HG02588 (cell line): Measurements from ENCODE around the gene POLR2H.

Experiments used
- ATAC-seq: cut with Tn5 transposase; IDR thresholded peaks from one replicate; pipeline ENCODE4 v1.9.1; 2021; ENCODE audit warnings: mild to moderate bottlenecking, moderate library complexity; ENCODE audit not compliant: unreplicated experiment

Gene POLR2H

DNA sequence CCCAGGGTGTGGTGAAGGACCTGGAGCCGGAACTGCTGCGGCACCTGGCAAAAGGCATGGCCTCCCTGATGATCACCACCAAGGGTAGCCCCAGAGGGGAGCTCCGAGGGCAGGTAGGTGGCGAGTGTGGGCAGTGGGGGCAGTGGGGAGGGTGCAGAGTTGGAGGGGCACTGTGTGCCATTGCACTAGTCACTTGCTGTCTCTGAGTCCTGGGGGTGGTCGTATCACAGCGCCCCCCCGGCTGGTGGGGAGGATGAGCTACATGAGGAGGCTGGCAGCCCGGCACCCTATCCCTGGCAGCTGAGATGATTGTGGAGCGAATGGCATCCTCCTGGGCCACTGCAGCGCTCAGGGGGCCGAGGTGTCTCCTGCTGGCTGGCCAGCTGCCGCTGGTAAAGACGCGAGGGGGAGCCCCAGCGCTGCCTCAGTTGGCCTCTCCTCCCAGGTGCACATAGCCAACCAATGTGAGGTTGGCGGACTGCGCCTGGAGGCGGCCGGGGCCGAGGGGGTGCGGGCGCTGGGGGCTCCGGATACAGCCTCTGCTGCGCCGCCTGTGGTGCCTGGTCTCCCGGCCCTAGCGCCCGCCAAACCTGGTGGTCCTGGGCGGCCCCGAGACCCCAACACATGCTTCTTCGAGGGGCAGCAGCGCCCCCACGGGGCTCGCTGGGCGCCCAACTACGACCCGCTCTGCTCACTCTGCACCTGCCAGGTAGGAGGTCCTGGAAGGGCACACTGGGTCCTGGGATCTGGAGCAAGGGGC, 24.7 kb downstream of the POLR2H start:
- ATAC-seq = no peak

- no peak for ATAC-seq
Measured at GRCh38 chr3:184387174-184387714, 25.7 kb downstream of the POLR2H start.

GRCh38 chr3:184388164-184388935, 26.8 kb downstream of the POLR2H start:
- ATAC-seq = no peak

GRCh38 chr3:184388936-184389230, 27.4 kb downstream of the POLR2H start:
- ATAC-seq = no peak

- ATAC-seq = no peak
Measured at GRCh38 chr3:184389384-184389783, 27.9 kb downstream of the POLR2H start.

- ATAC-seq = no peak
Measured at GRCh38 chr3:184389935-184390528, 28.5 kb downstream of the POLR2H start.

DNA sequence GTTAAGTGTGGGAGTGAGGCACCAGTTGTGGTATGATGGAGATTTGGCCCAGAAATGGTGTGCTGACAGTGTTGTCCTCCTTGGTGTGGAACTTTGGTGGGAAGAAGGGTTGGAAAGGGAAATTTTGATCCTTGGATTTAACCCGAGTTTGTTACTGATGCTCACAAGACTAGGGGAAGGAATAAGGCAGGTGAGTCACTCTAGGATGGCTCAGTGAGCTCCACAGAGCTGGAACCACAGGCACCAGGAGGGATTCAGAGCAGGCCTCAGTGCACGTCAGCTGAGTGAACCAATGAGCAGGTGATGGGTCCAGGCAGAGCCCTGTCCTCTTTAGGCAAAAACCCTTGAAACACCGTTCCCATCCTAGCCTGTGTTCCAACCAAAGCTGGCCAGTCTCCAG, 29.8 kb downstream of the POLR2H start:
- ATAC-seq = no peak

DNA sequence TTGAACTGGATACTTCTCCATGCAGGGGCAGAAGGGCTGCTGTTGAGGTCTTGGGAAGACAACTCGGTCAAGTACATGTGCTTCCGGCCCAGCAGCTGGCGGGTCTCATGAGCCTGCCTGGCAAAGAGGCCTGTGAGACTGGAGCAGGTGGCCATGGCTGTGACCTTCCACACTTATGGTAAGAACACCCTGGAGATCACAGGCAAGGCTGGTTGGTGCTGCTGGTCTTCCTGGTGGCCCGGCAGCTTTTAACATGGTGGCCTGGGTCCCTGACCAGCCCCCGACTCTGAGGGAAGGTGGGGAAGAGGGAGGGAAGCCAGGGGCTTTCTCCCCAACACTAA, 33.8 kb downstream of the POLR2H start:
- ATAC-seq = no peak

DNA sequence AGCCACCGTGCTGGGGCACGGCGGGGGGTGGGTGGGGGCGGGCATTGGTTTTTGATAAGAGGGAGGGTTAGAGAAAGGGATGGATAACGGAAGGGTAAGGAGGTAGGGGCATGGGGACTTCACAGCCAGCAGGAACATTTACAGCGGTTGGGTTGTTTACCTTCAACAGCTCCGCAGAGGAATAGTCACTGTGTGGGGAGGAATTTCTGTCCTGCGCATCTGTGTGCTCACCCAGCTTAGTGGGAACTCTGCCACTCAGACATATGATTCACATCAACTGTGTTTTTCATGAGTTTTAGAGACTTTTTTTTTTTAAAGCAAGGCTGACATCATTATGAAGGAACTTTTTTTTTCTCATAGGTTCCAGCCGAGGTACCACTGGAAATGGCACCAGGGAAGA, 37.9 kb downstream of the POLR2H start:
- no peak for ATAC-seq

GRCh38 chr3:184405075-184406030, 43.8 kb downstream of the POLR2H start:
- ATAC-seq = no peak

GRCh38 chr3:184409331-184409926, 47.9 kb downstream of the POLR2H start:
- ATAC-seq = no peak

DNA sequence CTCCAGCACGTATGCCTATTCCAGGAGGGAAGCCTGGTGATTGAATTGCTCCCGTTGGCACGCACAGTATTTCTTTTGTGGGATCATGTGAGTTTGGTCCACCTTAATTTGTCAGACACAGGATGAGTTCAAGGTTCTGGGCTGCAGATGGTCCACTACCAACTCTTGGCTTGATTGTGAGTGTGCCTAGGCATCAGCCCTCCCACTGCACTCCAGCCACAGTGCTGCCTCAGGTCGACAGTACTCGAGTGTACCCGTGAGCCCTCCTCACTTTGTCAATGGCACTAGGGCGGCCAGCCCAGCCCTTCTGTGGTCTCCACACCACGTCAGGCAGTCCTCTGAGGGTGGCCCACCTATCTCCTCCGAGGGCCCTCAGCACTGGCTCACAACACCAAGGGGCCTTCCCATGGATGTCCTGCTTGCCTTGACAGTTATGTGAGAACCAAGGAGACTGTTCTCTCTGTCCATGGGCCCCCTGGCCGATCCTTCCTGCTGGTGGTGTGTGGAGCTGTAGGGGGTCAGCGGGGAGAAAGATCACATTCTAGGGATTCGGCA, 48.5 kb downstream of the POLR2H start:
- no peak for ATAC-seq

DNA sequence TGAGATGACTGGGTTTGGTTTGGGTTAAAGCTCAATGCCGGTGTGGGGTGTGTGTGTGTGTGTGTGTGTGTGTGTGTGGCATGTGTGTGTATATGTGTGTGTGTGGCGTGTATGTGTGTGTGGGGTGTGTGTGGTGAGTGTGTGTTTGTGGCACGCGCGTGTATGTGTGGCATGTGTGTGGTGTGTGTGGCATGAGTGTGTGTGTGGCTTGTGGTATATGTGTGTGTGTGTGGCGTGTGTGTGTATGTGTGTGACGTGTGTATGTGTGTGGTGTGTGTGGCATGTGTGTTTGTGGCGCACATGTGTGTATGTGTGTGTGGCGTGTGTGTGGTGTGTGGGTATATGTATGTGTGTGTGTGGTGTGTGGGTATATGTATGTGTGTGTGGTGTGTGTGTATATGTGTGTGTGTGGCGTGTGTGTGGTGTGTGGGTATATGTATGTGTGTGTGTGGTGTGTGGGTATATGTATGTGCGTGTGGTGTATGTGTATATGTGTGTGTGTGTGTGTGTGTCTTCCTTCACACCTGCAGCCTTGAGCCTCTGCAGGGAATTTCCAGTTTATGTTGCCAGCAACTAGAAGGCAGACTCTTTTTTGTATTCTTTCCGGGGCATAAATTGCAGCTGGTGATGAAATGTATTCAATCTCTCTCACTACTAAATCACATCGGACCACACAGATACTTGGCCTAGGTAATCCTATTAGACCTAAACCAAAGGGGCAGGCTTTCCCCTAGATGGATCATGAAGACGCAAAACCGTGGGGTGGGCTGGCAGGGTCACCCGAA, 53.1 kb downstream of the POLR2H start:
- ATAC-seq = no peak

GRCh38 chr3:184415203-184415490, 53.6 kb downstream of the POLR2H start:
- ATAC-seq = no peak

GRCh38 chr3:184417619-184418327, 56.3 kb downstream of the POLR2H start:
- peak; percentile 89 for ATAC-seq
